PC-3 (cell line): ENCODE data around the gene CCNY. TPM values are rescaled to one million over a fixed set of nuclear protein-coding genes. Genes with fewer than 3 reads are reported as not detected.
A peak's percentile ranks its signal among the peaks of the same experiment; 100 is the strongest.

Experiments
- ATAC-seq: fragments of 200-7000 bp; cut with Tn5 transposase; 2 replicates; pipeline ENCODE4 v1.9.1; 2020; ENCODE audit warnings: mild to moderate bottlenecking, moderate library complexity
- BruUV-seq: library from RNA; stranded (reverse); fragments of 400-500 nt; replicated peaks from 2 replicates; lab custom pipeline; 2021; lab: Mats Ljungman, UMichigan
- CTCF ChIA-PET: fragments of 300-600 bp; sonication (Branson Sonifier 250); formaldehyde crosslinking; loops from one replicate; lab custom pipeline; 2022; ENCODE audit warnings: antibody characterized with exemption; lab: Charles Lee
- POLR2A ChIA-PET: fragments of 300-600 bp; sonication (Branson Sonifier 250); formaldehyde crosslinking; loops from one replicate; lab custom pipeline; 2022; ENCODE audit warnings: antibody characterized with exemption; ENCODE audit not compliant: unreplicated experiment; lab: Charles Lee
- DNase-seq: peaks from one replicate; pipeline ENCODE4 v3.0.0-alpha.2; 2015
- H2AFZ ChIP-seq: fragments of 300-600 bp; sonication (generic); 2 replicates; pipeline ENCODE4 v1.6.0; 2016; ENCODE audit warnings: antibody characterized with exemption, low read length
- H3F3A ChIP-seq: fragments of 300-600 bp; sonication (generic); one replicate; pipeline ENCODE4 v1.6.0; 2017; ENCODE audit warnings: antibody characterized with exemption, low read length, control low read depth, mild to moderate bottlenecking; ENCODE audit not compliant: unreplicated experiment
- H3K27ac ChIP-seq: fragments of 300-600 bp; sonication (generic); 2 replicates; pipeline ENCODE4 v1.5.1; 2016; ENCODE audit warnings: mild to moderate bottlenecking, low read length
- H3K27me3 ChIP-seq: fragments of 300-600 bp; sonication (generic); 2 replicates; pipeline ENCODE4 v1.6.1; 2016; ENCODE audit warnings: low read length, mixed read lengths
- H3K36me3 ChIP-seq: fragments of 300-600 bp; sonication (generic); 2 replicates; pipeline ENCODE4 v1.6.1; 2016; ENCODE audit warnings: low read depth, mixed run types, low read length, mixed read lengths
- H3K4me1 ChIP-seq: fragments of 300-600 bp; sonication (generic); 2 replicates; pipeline ENCODE4 v1.5.1; 2016; ENCODE audit warnings: low read length; ENCODE audit not compliant: insufficient read depth
- H3K4me2 ChIP-seq: fragments of 300-600 bp; sonication (generic); 2 replicates; pipeline ENCODE4 v1.6.0; 2016; ENCODE audit warnings: low read length
- H3K4me3 ChIP-seq: fragments of 300-600 bp; sonication (generic); 2 replicates; pipeline ENCODE4 v1.5.1; 2016; ENCODE audit warnings: mild to moderate bottlenecking, low read length, mixed read lengths
- H3K79me2 ChIP-seq: fragments of 300-600 bp; sonication (generic); 2 replicates; pipeline ENCODE4 v1.6.1; 2017; ENCODE audit warnings: low read length, mixed read lengths
- H3K9ac ChIP-seq: fragments of 300-600 bp; sonication (generic); 2 replicates; pipeline ENCODE4 v1.6.0; 2016; ENCODE audit warnings: mild to moderate bottlenecking, low read length
- H3K9me2 ChIP-seq: fragments of 300-600 bp; sonication (generic); replicated peaks from 2 replicates; pipeline ENCODE4 v1.6.1; 2016; ENCODE audit warnings: mixed run types, low read length, mixed read lengths
- H3K9me3 ChIP-seq: fragments of 300-600 bp; sonication (generic); 2 replicates; pipeline ENCODE4 v1.6.1; 2016; ENCODE audit warnings: low read length, mixed read lengths
- H4K20me1 ChIP-seq: fragments of 300-600 bp; sonication (generic); 2 replicates; pipeline ENCODE4 v1.6.1; 2016; ENCODE audit warnings: low read length, mixed read lengths
- EZH2 ChIP-seq: fragments of 300-600 bp; sonication (generic); IDR thresholded peaks from one replicate; pipeline ENCODE4 v1.6.1; 2017; ENCODE audit warnings: antibody characterized with exemption, mild to moderate bottlenecking, low read length; ENCODE audit not compliant: unreplicated experiment
- EZH2phosphoT487 ChIP-seq: fragments of 300-600 bp; sonication (generic); IDR thresholded peaks from 2 replicates; pipeline ENCODE4 v1.6.1; 2018; ENCODE audit warnings: mild to moderate bottlenecking, antibody characterized with exemption, low read length, borderline replicate concordance
- intact Hi-C: fragments of 100-400 bp; cut with micrococcal nuclease; formaldehyde crosslinking; loops from 2 replicates; pipeline ENCODE4 v1.9.0; 2023
- total RNA-seq: library from RNA; depleted of rRNA; stranded (reverse); fragments of >200 nt; gene quantifications from 2 replicates; pipeline ENCODE4 v1.2.3, GENCODE V29; 2014
- TF ChIP-seq, protein P1 (sequence below): fragments of 300-600 bp; sonication (generic); conservative IDR thresholded peaks from 2 replicates; pipeline ENCODE4 v1.5.1; 2017; ENCODE audit warnings: antibody characterized with exemption, low read depth, mild to moderate bottlenecking, low read length

The CCNY gene
- total RNA-seq, 1 experiment from 2014 or later: 146 TPM

DNA sequence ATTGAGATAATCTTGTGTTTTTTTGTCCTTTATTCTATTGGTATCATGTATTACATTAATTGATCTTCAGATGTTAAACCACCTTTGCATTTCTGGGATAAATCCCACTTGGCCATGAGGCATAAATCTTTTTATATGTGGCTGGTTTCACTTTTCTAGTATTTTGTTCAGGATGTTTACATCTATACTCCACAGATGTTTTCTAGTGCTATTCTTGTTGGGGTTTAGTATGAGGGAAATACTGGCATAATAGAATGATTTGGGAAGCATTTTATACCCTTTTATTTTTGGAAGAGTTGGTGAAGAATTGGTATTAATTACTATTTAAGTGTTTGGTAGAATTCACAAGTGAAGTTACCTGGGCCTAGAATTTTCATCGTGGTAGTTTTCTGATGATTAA lies 41.8 kb upstream of the CCNY start:
- POLR2A ChIA-PET: interaction anchor here (0.6 kb wide), 1 partner anchor 27 kb away, joined by 6 read pairs; no protein-coding TSS in a partner anchor
- no peak overlapping the region for H3K4me3 ChIP-seq
- no TSS peak for BruUV-seq

DNA sequence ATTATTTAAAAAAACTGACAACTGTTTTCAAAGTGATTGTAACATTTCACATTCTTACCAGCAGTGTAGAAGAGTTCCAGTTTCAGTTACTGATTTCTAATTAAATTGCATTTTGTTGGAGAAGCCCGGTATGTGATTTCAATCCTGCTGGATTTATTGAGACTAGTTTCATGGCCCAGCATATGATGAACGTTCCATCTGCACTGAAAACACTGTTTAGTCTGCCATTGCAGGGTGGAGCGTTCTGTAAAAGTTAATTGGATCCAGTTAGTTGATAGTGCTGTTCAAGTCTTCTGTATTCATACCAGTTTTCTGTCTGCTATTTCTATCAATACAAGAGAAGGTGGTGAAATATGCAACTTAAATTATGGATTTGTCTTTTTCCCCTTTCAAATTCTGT lies 37.3 kb upstream of the CCNY start:
- no peak overlapping the region for H3K4me2 ChIP-seq
- no peaks in the 10 kb centered on the region for H3K9me3 ChIP-seq
- no peak for DNase-seq
- BruUV-seq: no TSS peak
- no peaks in the 10 kb centered on the region for H3K9me2 ChIP-seq
- no peak for TF ChIP-seq EZH2
- no peak for TF ChIP-seq EZH2phosphoT487
- TF ChIP-seq, protein P1, sequence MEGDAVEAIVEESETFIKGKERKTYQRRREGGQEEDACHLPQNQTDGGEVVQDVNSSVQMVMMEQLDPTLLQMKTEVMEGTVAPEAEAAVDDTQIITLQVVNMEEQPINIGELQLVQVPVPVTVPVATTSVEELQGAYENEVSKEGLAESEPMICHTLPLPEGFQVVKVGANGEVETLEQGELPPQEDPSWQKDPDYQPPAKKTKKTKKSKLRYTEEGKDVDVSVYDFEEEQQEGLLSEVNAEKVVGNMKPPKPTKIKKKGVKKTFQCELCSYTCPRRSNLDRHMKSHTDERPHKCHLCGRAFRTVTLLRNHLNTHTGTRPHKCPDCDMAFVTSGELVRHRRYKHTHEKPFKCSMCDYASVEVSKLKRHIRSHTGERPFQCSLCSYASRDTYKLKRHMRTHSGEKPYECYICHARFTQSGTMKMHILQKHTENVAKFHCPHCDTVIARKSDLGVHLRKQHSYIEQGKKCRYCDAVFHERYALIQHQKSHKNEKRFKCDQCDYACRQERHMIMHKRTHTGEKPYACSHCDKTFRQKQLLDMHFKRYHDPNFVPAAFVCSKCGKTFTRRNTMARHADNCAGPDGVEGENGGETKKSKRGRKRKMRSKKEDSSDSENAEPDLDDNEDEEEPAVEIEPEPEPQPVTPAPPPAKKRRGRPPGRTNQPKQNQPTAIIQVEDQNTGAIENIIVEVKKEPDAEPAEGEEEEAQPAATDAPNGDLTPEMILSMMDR: no peak
- no peak overlapping the region for H3K27ac ChIP-seq
- intact Hi-C loops: no loop called here
- no peaks in the 10 kb centered on the region for H3K27me3 ChIP-seq
- H2AFZ ChIP-seq: no peak overlapping the region
- CTCF ChIA-PET: no interaction called here
- no peak overlapping the region for H3K9ac ChIP-seq
- no peaks in the 10 kb centered on the region for H4K20me1 ChIP-seq
- ATAC-seq: no peak
- H3F3A ChIP-seq: no peaks in the 10 kb centered on the region
- no peak overlapping the region for H3K4me3 ChIP-seq
- H3K36me3 ChIP-seq: no peaks in the 10 kb centered on the region
- POLR2A ChIA-PET: no interaction called here
- H3K79me2 ChIP-seq: no peaks in the 10 kb centered on the region
- H3K4me1 ChIP-seq: peaks cover 13% of the 10 kb centered on the region

More for the DNA sequence above, 41.8 kb upstream of the CCNY start:
- no peak for ATAC-seq
- Histone ChIP-seq H3K9me3 (no peaks in the 10 kb centered on the region), H2AFZ (no peak overlapping the region), H3K9ac (no peak overlapping the region), H3K36me3 (no peaks in the 10 kb centered on the region), H3K4me2 (no peak overlapping the region), H3K4me1 (peaks cover 2% of the 10 kb centered on the region), H3K79me2 (no peaks in the 10 kb centered on the region), H3F3A (no peaks in the 10 kb centered on the region), H3K9me2 (no peaks in the 10 kb centered on the region), H4K20me1 (no peaks in the 10 kb centered on the region), H3K27ac (no peak overlapping the region), H3K27me3 (no peaks in the 10 kb centered on the region)
- intact Hi-C loops: no loop called here
- CTCF ChIA-PET: no interaction called here
- no peak for DNase-seq
- TF ChIP-seq EZH2phosphoT487 (no peak), EZH2 (no peak)
- TF ChIP-seq, protein P1: no peak

DNA sequence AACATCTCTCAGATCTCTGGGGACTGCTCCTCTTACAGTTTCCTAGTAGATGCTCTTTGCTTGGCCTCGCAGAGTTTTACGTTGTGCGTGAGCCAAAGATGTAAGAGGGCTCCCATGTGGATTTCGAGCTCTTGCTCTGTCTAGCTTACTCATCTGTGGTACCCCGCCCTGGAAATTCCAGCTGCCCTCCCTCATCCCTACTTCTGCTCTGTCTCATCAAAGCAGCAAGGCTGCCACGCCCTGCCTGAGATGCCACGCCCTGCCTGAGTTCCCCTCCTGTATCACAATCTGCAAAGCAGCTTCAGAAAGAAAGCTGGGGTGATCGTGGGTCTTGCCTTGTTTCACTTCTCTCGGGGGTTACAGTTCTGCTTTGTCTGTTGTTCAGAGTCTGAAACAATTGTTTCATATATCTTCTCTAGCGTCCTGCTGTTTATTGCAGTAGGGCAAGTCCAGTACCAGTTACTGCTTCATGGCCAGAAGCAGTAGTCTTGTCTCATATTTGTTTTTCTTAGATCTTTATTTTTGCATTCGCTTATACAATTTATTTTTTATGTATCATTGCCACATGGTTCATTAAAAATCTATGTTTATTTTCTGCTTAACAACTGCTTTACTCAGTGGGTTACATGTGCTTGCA lies 36.1 kb upstream of the CCNY start:
- Histone ChIP-seq H4K20me1 (no peaks in the 10 kb centered on the region), H3K36me3 (no peaks in the 10 kb centered on the region), H3K79me2 (no peaks in the 10 kb centered on the region), H2AFZ (peak overlapping the region; percentile 56), H3K4me1 (peaks cover 13% of the 10 kb centered on the region), H3K27ac (peak overlapping the region; percentile 6), H3K27me3 (no peaks in the 10 kb centered on the region), H3K9ac (peak overlapping the region; percentile 7), H3K9me3 (no peaks in the 10 kb centered on the region), H3K4me3 (peak overlapping the region; percentile 29), H3K4me2 (peak overlapping the region; percentile 63), H3F3A (no peaks in the 10 kb centered on the region), H3K9me2 (no peaks in the 10 kb centered on the region)
- CTCF ChIA-PET: interaction anchor here (1.0 to 1.2 kb wide), 2 partner anchors 61 to 247 kb away, joined by 4 read pairs; no protein-coding TSS in a partner anchor
- POLR2A ChIA-PET: interaction anchor here (0.6 to 0.7 kb wide), 2 partner anchors 218 to 1580 kb away, joined by 3 to 4 read pairs; no protein-coding TSS in a partner anchor
- TF ChIP-seq EZH2 (no peak), EZH2phosphoT487 (no peak)
- TF ChIP-seq, protein P1: no peak
- ATAC-seq: peak; percentile 100
- DNase-seq: peak; percentile 99
- intact Hi-C loops: no loop called here
- no TSS peak for BruUV-seq
